Mammary epithelial cell (primary cell): ENCODE measurements around the gene AKAP6.

ENCODE experiments used
- CTCF ChIP-seq, 2 donors: IDR thresholded peaks in 1 of 2; conservative IDR thresholded peaks in 1 of 2; 2 replicates each; pipeline ENCODE4 v1.5.1; 2011 to 2012; ENCODE audit warnings: inconsistent platforms in 2 of 2, low read length in 2 of 2, mild to moderate bottlenecking in 2 of 2, control low read depth in 1 of 2, low read depth in 1 of 2; ENCODE audit not compliant: insufficient read depth in 1 of 2; ENCODE audit errors: extremely low read depth in 1 of 2
- EZH2 ChIP-seq: IDR thresholded peaks from 2 replicates; pipeline ENCODE4 v1.6.1; 2012; ENCODE audit warnings: low read length, inconsistent platforms, borderline replicate concordance

- no peak for TF ChIP-seq EZH2
- no peak for TF ChIP-seq CTCF (conservative IDR thresholded peaks at IDR 0.05 in 1 of 2, IDR thresholded peaks at IDR 0.05 in 1 of 2; ENCODE audit: extremely low read depth in 1 of 2, insufficient read depth in 1 of 2, low read depth in 1 of 2, low read length in 2 of 2)
Measured at GRCh38 chr14:32682214-32682613, 353.1 kb downstream of the AKAP6 start.
